GM18907 (cell line): Measurements from ENCODE around the gene CALR.
"Not testable (repeated sequence)": the region's sequence is repeated elsewhere in the genome, so short reads cannot be mapped to it uniquely, and the experiment has no call there.

ENCODE experiments used
- ATAC-seq: cut with Tn5 transposase; IDR thresholded peaks from one replicate; pipeline ENCODE4 v1.9.1; 2021; ENCODE audit warnings: mild to moderate bottlenecking, moderate library complexity; ENCODE audit not compliant: unreplicated experiment

CALR gene

GRCh38 chr19:12952488-12953137, 14.2 kb downstream of the CALR start:
- ATAC-seq, result no peak

- ATAC-seq, result no peak
These were observed 14.9 kb downstream of the CALR start for GRCh38 chr19:12953138-12953798.

GRCh38 chr19:12953799-12954611, 15.6 kb downstream of the CALR start:
- no peak for ATAC-seq

GRCh38 chr19:12954612-12954962, 16.2 kb downstream of the CALR start:
- ATAC-seq, result no peak

GRCh38 chr19:12955575-12955974, 17.2 kb downstream of the CALR start:
- ATAC-seq, result not testable (repeated sequence)

GRCh38 chr19:12955996-12956395, 17.6 kb downstream of the CALR start:
- no peak for ATAC-seq

GRCh38 chr19:12956446-12957388, 18.3 kb downstream of the CALR start, which contains the start of gene GADD45GIP1:
Gene GADD45GIP1, minus strand, starts transcription at chr19:12957223. Its CDS starts 11 bp downstream, at chr19:12957212.
- no peak for ATAC-seq

- ATAC-seq, result not testable (repeated sequence)
These were observed 19.1 kb downstream of the CALR start for GRCh38 chr19:12957389-12957952.

GRCh38 chr19:12959481-12959880, 21.1 kb downstream of the CALR start:
- ATAC-seq, result no peak

- ATAC-seq, result peak; percentile 69
These were observed 26.8 kb downstream of the CALR start for GRCh38 chr19:12965017-12965811.

- no peak for ATAC-seq
These were observed 27.4 kb downstream of the CALR start for GRCh38 chr19:12965812-12966135.

GRCh38 chr19:12967907-12968306, 29.5 kb downstream of the CALR start:
- no peak for ATAC-seq

GRCh38 chr19:12969292-12969988, 31.0 kb downstream of the CALR start, which contains the start of gene DAND5:
Gene DAND5, plus strand, starts transcription at chr19:12969576. Its CDS starts 85 bp downstream, at chr19:12969661.
- no peak for ATAC-seq

GRCh38 chr19:12970070-12970820, 31.8 kb downstream of the CALR start:
- ATAC-seq, result no peak

- ATAC-seq, result no peak
These were observed 34.8 kb downstream of the CALR start for GRCh38 chr19:12973236-12973635.

GRCh38 chr19:12974301-12975220, 36.2 kb downstream of the CALR start:
- ATAC-seq, result no peak

GRCh38 chr19:12975221-12975741, 36.9 kb downstream of the CALR start:
- ATAC-seq, result no peak
